GM23338 (cell line): ENCODE data around the gene RRAD. TPM values are rescaled to one million over a fixed set of nuclear protein-coding genes. Genes with fewer than 3 reads are reported as not detected.

Source experiments
- ATAC-seq: fragments of 200-7000 bp; cut with Tn5 transposase; 3 replicates; pipeline ENCODE4 v1.9.1; 2020
- DNase-seq: peaks from one replicate; pipeline ENCODE4 v3.0.0-alpha.2; 2015; ENCODE audit warnings: low spot score
- H2AFZ ChIP-seq: fragments of 200-600 bp; sonication (generic); 2 replicates; pipeline ENCODE4 v1.8.0; 2016; ENCODE audit warnings: antibody characterized with exemption, mild to moderate bottlenecking, moderate library complexity
- H3F3A ChIP-seq: fragments of 200-600 bp; sonication (generic); replicated peaks from 2 replicates; pipeline ENCODE4 v1.8.0; 2017; ENCODE audit warnings: antibody characterized with exemption, mixed run types, low read depth
- H3K27ac ChIP-seq: fragments of 200-600 bp; sonication (generic); 2 replicates; pipeline ENCODE4 v1.6.1; 2016; ENCODE audit warnings: low read depth
- H3K27me3 ChIP-seq: fragments of 200-600 bp; sonication (generic); 2 replicates; pipeline ENCODE4 v1.8.0; 2016; ENCODE audit warnings: mild to moderate bottlenecking, mixed run types, moderate library complexity; ENCODE audit not compliant: insufficient read depth
- H3K36me3 ChIP-seq: fragments of 200-600 bp; sonication (generic); 2 replicates; pipeline ENCODE4 v1.8.0; 2016; ENCODE audit warnings: mild to moderate bottlenecking; ENCODE audit not compliant: insufficient read depth
- H3K4me1 ChIP-seq: fragments of 200-600 bp; sonication (generic); 2 replicates; pipeline ENCODE4 v1.8.0; 2016; ENCODE audit warnings: mild to moderate bottlenecking, moderate library complexity; ENCODE audit not compliant: insufficient read depth
- H3K4me2 ChIP-seq: fragments of 200-600 bp; sonication (generic); 2 replicates; pipeline ENCODE4 v1.7.1; 2017; ENCODE audit warnings: mixed run types
- H3K4me3 ChIP-seq: fragments of 200-600 bp; sonication (generic); 2 replicates; pipeline ENCODE4 v1.6.1; 2016; ENCODE audit warnings: mixed run types
- H3K79me2 ChIP-seq: fragments of 200-600 bp; sonication (generic); replicated peaks from 2 replicates; pipeline ENCODE4 v1.8.0; 2017; ENCODE audit warnings: mild to moderate bottlenecking; ENCODE audit not compliant: insufficient read depth
- H3K9me2 ChIP-seq: fragments of 200-600 bp; sonication (generic); 2 replicates; pipeline ENCODE4 v1.8.0; 2017; ENCODE audit not compliant: insufficient read depth
- H4K20me1 ChIP-seq: fragments of 200-600 bp; sonication (generic); replicated peaks from 2 replicates; pipeline ENCODE4 v1.8.0; 2017; ENCODE audit warnings: mild to moderate bottlenecking; ENCODE audit not compliant: insufficient read depth
- H3K27ac Mint-ChIP-seq: 2 replicates; pipeline ENCODE4 v1.8.0; 2020; ENCODE audit warnings: inconsistent platforms, mild to moderate bottlenecking, moderate library complexity, mixed read lengths
- H3K27me3 Mint-ChIP-seq: 3 replicates; pipeline ENCODE4 v1.8.0; 2022; ENCODE audit warnings: low read depth, mild to moderate bottlenecking, moderate library complexity, mixed read lengths, inconsistent platforms; ENCODE audit not compliant: insufficient read depth, poor library complexity
- H3K36me3 Mint-ChIP-seq: 3 replicates; pipeline ENCODE4 v1.8.0; 2021; ENCODE audit warnings: low read depth, mild to moderate bottlenecking, inconsistent platforms, moderate library complexity, mixed read lengths
- H3K4me1 Mint-ChIP-seq: 3 replicates; pipeline ENCODE4 v1.8.0; 2020; ENCODE audit warnings: mild to moderate bottlenecking, inconsistent platforms, mixed read lengths
- H3K4me3 Mint-ChIP-seq: 3 replicates; pipeline ENCODE4 v1.8.0; 2021; ENCODE audit warnings: moderate library complexity, mild to moderate bottlenecking, inconsistent platforms, mixed read lengths
- H3K9me3 Mint-ChIP-seq: 3 replicates; pipeline ENCODE4 v1.8.0; 2020; ENCODE audit warnings: moderate library complexity, mild to moderate bottlenecking, inconsistent platforms, mixed read lengths
- CREB1 ChIP-seq: fragments of 250-450 bp; sonication (Bioruptor Pico); IDR thresholded peaks from 2 replicates; pipeline ENCODE4 v1.5.0; 2020; ENCODE audit warnings: low read depth, mild to moderate bottlenecking, moderate library complexity
- EZH2phosphoT487 ChIP-seq: fragments of 200-600 bp; sonication (generic); IDR thresholded peaks from one replicate; pipeline ENCODE4 v1.8.1; 2018; ENCODE audit warnings: antibody characterized with exemption; ENCODE audit not compliant: unreplicated experiment
- POLR2AphosphoS5 ChIP-seq: IDR thresholded peaks from 2 replicates; pipeline ENCODE4 v1.6.1; 2016; ENCODE audit warnings: antibody characterized with exemption, low read depth
- ZNF114 ChIP-seq: fragments of 250-450 bp; sonication (Bioruptor Pico); IDR thresholded peaks from 2 replicates; pipeline ENCODE4 v1.5.0; 2020; ENCODE audit warnings: mild to moderate bottlenecking, moderate library complexity
- ZNF462 ChIP-seq: fragments of 250-450 bp; sonication (Bioruptor Pico); IDR thresholded peaks from 2 replicates; pipeline ENCODE4 v1.5.0; 2020; ENCODE audit warnings: mild to moderate bottlenecking, moderate library complexity
- polyA plus RNA-seq: library from polyadenylated mRNA; unstranded; fragments of >200 nt; fragmentation: Nextera tagmentation; extraction: Ambion mirVana; gene quantifications from 2 replicates; pipeline ENCODE4 v1.2.1, GENCODE V29; 2016
- total RNA-seq: library from RNA; depleted of rRNA; stranded (reverse); fragments of >200 nt; shearing (Covaris generic); gene quantifications from 2 replicates; pipeline ENCODE4 v1.2.3, GENCODE V29; 2014

Gene RRAD
- total and polyA plus RNA-seq, 2 experiments from 2014 or later = 0.18 TPM; not detected in 1

GRCh38 chr16:66953462-66954096 lies 28.2 kb upstream of the RRAD start:
- Histone ChIP-seq H3K79me2 (no peaks in the 10 kb centered on the region), H3K27me3 (peaks cover 37% of the 10 kb centered on the region), H3K36me3 (no peaks in the 10 kb centered on the region), H3K4me2 (no peak overlapping the region), H2AFZ (peak overlapping the region; percentile 18; the same call in 1 of the 2 replicates), H3K27ac (no peak overlapping the region), H3K4me3 (no peak overlapping the region), H4K20me1 (no peaks in the 10 kb centered on the region), H3K4me1 (no peaks in the 10 kb centered on the region), H3K9me2 (no peaks in the 10 kb centered on the region), H3F3A (no peaks in the 10 kb centered on the region)
- Mint-ChIP-seq H3K9me3 (peaks cover 10% of the 10 kb centered on the region; the same call in 2 of the 3 replicates), H3K36me3 (0 out of 3 replicates have a peak, but pooled peaks cover 4% of the 10 kb centered on the region), H3K27ac (no peak overlapping the region), H3K4me3 (no peak overlapping the region), H3K4me1 (peaks cover 3% of the 10 kb centered on the region; the same call in 1 of the 3 replicates), H3K27me3 (peaks cover 30% of the 10 kb centered on the region)
- DNase-seq (no peak), ATAC-seq (no peak)
- TF ChIP-seq POLR2AphosphoS5 = no peak
- no peak for TF ChIP-seq ZNF462 (CRISPR knock-in tag)
- TF ChIP-seq CREB1 (CRISPR knock-in tag) = no peak
- TF ChIP-seq ZNF114 (CRISPR knock-in tag) = no peak
- TF ChIP-seq EZH2phosphoT487 = no peak
